ENCODE data around the gene SCIMP.
"Not testable (repeated sequence)": the region's sequence is repeated elsewhere in the genome, so short reads cannot be mapped to it uniquely, and the experiment has no call there.

DNA sequence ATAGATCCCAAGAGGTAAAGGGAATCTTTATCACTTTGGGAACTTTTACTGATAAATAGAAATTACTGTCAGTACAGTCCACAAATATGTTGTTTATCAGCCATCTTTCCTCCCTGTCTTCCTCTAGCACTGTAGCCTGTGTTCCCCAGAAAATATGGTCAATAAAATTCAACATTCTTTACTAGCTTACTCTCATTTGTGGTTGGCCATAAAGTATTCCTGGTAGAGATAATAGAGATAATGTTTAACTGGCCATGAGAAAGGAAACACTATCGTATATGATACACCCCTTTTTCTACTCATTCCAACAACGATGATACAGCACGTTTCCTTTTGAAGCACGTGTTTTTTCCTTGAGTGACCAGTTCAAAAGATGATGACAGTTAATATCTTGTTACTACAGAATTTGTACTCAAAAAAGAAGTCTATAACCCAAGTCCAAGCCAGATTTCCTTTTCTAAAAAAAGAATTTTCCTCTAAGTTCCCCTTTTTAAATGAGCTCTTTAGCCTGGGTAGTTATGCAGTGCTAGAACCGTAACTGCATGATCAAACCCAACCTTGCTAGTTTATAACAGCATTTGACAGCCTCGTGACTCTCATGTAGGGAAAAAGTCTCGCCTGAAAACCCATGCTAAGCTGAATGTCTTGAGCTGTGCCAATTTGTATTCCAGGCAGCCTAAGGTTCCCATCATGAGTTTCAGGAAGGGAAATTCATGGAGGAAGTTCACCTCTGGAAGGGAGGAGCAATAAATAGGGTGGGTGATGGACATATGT, 68.7 kb downstream of the SCIMP start:
- TF ChIP-seq, protein P1, sequence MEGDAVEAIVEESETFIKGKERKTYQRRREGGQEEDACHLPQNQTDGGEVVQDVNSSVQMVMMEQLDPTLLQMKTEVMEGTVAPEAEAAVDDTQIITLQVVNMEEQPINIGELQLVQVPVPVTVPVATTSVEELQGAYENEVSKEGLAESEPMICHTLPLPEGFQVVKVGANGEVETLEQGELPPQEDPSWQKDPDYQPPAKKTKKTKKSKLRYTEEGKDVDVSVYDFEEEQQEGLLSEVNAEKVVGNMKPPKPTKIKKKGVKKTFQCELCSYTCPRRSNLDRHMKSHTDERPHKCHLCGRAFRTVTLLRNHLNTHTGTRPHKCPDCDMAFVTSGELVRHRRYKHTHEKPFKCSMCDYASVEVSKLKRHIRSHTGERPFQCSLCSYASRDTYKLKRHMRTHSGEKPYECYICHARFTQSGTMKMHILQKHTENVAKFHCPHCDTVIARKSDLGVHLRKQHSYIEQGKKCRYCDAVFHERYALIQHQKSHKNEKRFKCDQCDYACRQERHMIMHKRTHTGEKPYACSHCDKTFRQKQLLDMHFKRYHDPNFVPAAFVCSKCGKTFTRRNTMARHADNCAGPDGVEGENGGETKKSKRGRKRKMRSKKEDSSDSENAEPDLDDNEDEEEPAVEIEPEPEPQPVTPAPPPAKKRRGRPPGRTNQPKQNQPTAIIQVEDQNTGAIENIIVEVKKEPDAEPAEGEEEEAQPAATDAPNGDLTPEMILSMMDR (IDR thresholded peaks at IDR 0.05): not testable (repeated sequence)
- TF ChIP-seq ZFX (IDR thresholded peaks at IDR 0.05; ENCODE audit: borderline replicate concordance): not testable (repeated sequence)

Measured in 22Rv1 (cell line).